Activated B cell treated with CpG ODN at 0.5 μM for 24 hours (primary cell): ENCODE data around the gene SRXN1. TPM values are rescaled to one million over a fixed set of nuclear protein-coding genes. Genes with fewer than 3 reads are reported as not detected.

Source experiments
- ATAC-seq: fragments of 200-7000 bp; cut with Tn5 transposase; one replicate; pipeline ENCODE4 v1.10.0; 2021; ENCODE audit warnings: low read depth, mild to moderate bottlenecking, moderate library complexity
- CTCF ChIA-PET: fragments of 350-600 bp; sonication (Branson Sonifier 250); formaldehyde crosslinking; loops from one replicate; lab custom pipeline; 2021; ENCODE audit warnings: antibody characterized with exemption; lab: Charles Lee
- POLR2A ChIA-PET: fragments of 350-600 bp; sonication (Branson Sonifier 250); formaldehyde crosslinking; loops from one replicate; lab custom pipeline; 2021; ENCODE audit warnings: antibody characterized with exemption; lab: Charles Lee
- DNase-seq: peaks from one replicate; pipeline ENCODE4 v3.0.0; 2022
- H3K27ac Mint-ChIP-seq: one replicate; pipeline ENCODE4 v1.8.0; 2020; ENCODE audit warnings: mixed read lengths
- H3K27me3 Mint-ChIP-seq: one replicate; pipeline ENCODE4 v1.8.0; 2021; ENCODE audit warnings: mixed read lengths
- H3K36me3 Mint-ChIP-seq: one replicate; pipeline ENCODE4 v1.8.0; 2021; ENCODE audit warnings: low read depth, mixed read lengths
- H3K4me1 Mint-ChIP-seq: one replicate; pipeline ENCODE4 v1.8.0; 2021; ENCODE audit warnings: mixed read lengths
- H3K4me3 Mint-ChIP-seq: one replicate; pipeline ENCODE4 v1.8.0; 2020; ENCODE audit warnings: mild to moderate bottlenecking, mixed read lengths
- H3K9me3 Mint-ChIP-seq: one replicate; pipeline ENCODE4 v1.8.0; 2020; ENCODE audit warnings: mixed read lengths
- intact Hi-C: fragments of 100-400 bp; cut with micrococcal nuclease; formaldehyde crosslinking; loops from one replicate; pipeline ENCODE4 v1.15.1; 2024
- total RNA-seq: library from RNA; stranded (reverse); gene quantifications from 2 replicates; pipeline ENCODE4 v1.2.3, GENCODE V29; 2022
- TF ChIP-seq, protein P1 (sequence below): fragments of 200-600 bp; IDR thresholded peaks from one replicate; pipeline ENCODE4 v1.8.0; 2022; ENCODE audit warnings: antibody characterized with exemption, mild to moderate bottlenecking

SRXN1 gene
- total RNA-seq, 1 donor from 2014 or later, result 7.4 TPM

DNA sequence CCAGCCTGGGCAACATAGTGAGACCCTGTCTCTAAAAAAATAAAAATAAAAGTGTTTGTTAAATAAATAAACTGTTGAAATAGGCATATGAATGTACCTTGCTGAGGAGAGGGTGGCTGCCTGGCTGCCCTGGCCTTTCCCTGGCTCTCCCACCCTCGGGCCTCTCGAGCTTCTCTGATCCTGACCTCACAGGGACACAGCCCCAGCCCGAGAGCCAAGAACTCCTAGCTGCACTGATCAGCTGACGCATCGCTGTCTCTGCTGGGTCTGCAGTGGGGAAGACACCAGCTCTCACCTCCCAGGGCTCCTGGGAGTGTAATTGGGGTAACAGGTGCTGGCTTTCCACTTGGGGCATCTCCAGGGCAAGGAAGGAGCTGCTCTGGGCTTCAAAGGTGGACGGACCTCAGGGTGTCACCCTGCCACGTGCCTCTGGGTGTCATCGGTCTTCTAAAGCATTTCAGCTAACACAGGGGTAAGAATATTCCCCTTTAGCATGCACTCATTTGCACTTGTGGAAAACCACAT, 49.8 kb downstream of the SRXN1 start:
- intact Hi-C loops, result no loop called here
- Mint-ChIP-seq H3K4me1 (no peaks in the 10 kb centered on the region), H3K27ac (no peak overlapping the region), H3K9me3 (no peaks in the 10 kb centered on the region), H3K27me3 (peaks cover 23% of the 10 kb centered on the region), H3K4me3 (no peak overlapping the region), H3K36me3 (no peaks in the 10 kb centered on the region)
- TF ChIP-seq, protein P1, sequence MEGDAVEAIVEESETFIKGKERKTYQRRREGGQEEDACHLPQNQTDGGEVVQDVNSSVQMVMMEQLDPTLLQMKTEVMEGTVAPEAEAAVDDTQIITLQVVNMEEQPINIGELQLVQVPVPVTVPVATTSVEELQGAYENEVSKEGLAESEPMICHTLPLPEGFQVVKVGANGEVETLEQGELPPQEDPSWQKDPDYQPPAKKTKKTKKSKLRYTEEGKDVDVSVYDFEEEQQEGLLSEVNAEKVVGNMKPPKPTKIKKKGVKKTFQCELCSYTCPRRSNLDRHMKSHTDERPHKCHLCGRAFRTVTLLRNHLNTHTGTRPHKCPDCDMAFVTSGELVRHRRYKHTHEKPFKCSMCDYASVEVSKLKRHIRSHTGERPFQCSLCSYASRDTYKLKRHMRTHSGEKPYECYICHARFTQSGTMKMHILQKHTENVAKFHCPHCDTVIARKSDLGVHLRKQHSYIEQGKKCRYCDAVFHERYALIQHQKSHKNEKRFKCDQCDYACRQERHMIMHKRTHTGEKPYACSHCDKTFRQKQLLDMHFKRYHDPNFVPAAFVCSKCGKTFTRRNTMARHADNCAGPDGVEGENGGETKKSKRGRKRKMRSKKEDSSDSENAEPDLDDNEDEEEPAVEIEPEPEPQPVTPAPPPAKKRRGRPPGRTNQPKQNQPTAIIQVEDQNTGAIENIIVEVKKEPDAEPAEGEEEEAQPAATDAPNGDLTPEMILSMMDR, result no peak
- ChIA-PET CTCF (no interaction called here), POLR2A (no interaction called here)
- DNase-seq, result no peak
- ATAC-seq, result no peak

DNA sequence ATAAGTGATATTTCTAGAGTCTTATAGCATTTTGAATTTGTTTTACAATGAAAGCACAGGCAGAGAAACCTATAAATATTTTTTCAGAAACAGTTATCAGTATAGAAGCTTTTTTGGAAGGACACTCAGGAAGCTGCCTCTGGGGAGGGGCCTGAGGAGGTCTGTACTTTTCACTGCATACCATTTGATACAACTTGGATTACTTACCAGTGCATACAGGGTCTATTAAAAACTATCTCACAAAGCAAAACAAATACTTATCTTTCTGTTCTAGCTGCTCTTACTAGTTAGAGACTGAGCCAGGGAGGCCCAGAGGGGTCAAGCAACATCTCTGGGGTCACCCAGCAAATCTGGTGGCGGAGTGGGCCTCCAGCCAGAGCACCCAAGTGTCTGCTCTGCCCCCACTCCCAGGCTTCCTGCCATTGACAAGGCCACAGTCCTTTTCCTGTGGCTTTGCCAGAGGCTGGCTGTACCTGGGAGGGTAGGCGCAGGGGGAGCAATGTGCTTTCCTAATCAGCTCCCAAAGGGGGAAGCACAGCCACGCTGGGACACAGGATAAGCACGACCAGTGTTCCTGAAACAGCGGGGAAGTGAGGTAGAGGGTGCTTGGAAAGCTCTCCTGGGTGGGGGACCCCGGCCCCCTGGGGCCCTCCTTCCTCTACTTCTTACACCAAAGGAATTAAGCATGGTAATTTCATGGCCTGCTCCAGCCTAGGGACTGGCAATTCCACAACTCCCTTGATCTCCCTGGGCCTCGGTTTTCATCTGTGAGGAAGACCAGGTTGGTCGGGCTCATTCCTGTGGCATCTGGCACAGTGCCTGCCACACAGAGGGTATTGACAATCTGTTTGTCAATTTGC, 50.7 kb downstream of the SRXN1 start:
- DNase-seq (no peak), ATAC-seq (no peak)
- no peaks in the 10 kb centered on the region for H3K9me3 Mint-ChIP-seq
- no peak overlapping the region for H3K27ac Mint-ChIP-seq
- no peaks in the 10 kb centered on the region for H3K36me3 Mint-ChIP-seq
- H3K4me3 Mint-ChIP-seq, result no peak overlapping the region
- ChIA-PET POLR2A (no interaction called here), CTCF (no interaction called here)
- peaks cover 16% of the 10 kb centered on the region for H3K27me3 Mint-ChIP-seq
- intact Hi-C loops, result no loop called here
- TF ChIP-seq, protein P1, result no peak
- H3K4me1 Mint-ChIP-seq, result no peaks in the 10 kb centered on the region

DNA sequence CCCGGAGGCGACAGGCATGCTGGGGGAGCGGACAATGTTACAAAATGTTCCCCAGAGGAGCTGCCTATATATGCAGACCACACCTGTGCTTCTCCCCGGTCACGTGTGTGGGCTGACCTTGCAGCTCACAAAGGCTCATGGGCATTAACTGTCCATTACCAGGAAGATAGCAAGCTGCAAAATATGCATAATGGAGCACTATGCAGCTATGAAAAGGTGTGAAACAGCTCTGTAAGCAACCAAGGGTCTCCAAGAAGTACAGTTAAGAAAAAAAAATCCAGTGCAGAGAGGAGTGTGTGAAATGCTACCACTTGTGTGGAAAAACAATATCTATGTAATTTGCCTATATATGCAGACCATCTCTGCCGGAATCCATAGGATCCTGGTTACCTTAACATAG, 52.3 kb downstream of the SRXN1 start:
- ChIA-PET POLR2A (no interaction called here), CTCF (no interaction called here)
- no peak for DNase-seq
- no peak overlapping the region for H3K27ac Mint-ChIP-seq
- TF ChIP-seq, protein P1, result no peak
- H3K9me3 Mint-ChIP-seq, result no peaks in the 10 kb centered on the region
- H3K27me3 Mint-ChIP-seq, result peaks cover 12% of the 10 kb centered on the region
- H3K36me3 Mint-ChIP-seq, result no peaks in the 10 kb centered on the region
- no peak for ATAC-seq
- H3K4me3 Mint-ChIP-seq, result no peak overlapping the region
- intact Hi-C loops, result no loop called here
- H3K4me1 Mint-ChIP-seq, result no peaks in the 10 kb centered on the region

DNA sequence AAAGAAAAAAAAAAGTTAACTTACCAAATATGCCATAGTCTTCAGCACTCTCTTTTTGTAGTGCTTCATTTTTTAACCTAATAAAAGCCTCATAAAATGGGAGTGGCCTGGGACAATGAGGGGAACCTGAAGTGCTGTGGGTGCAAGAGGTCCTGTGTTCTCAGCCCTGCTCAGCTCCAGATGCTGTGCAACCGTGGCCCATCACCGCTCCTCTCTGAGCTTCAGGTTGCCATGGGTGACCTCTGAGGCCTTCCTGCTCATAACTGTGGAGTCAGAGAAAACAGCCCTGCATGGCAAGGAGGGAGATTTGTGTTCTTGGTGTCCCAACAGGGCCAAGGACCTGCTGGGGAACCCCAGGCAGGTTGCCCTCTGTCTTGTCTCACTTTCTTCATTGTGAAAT, 52.9 kb downstream of the SRXN1 start:
- Mint-ChIP-seq H3K36me3 (no peaks in the 10 kb centered on the region), H3K27ac (no peak overlapping the region), H3K27me3 (peaks cover 12% of the 10 kb centered on the region), H3K9me3 (no peaks in the 10 kb centered on the region), H3K4me3 (no peak overlapping the region), H3K4me1 (no peaks in the 10 kb centered on the region)
- ATAC-seq (no peak), DNase-seq (no peak)
- ChIA-PET CTCF (no interaction called here), POLR2A (no interaction called here)
- TF ChIP-seq, protein P1, result no peak
- intact Hi-C loops, result no loop called here

DNA sequence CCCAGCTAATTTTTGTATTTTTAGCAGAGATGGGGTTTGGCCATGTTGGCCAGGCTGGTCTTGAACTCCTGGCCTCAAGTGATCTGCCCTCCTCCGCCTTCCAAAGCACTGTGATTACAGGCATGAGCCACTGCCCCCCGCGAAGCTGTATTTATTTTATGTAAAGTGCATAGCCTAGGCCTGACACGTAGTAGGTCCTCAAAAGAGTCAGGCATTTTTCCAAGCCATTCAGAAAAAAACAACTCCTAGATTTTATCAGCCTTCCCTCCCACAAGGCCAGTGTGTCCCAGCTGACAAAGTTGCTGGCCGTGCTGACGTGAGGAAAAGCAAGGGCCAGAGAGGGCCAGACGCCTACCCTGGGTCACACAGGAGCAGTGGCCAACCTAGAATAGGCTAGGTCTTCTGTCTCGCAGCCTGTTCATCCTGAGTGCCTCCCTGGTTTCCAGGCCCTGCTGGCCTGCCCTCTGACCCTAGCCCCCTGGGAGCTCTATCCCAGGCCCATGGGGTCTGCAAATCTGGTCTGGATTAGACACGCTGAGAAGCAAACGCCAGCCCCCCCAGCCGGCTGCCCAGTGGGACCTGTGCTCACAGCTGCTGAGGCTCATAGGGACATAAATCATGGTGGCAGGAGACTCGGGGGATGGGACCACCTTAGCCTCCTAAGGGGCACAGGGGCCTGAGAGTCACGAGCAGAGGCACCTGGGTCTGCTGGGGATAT, 54.7 kb downstream of the SRXN1 start:
- Mint-ChIP-seq H3K4me3 (no peak overlapping the region), H3K27me3 (peaks cover 9% of the 10 kb centered on the region), H3K27ac (no peak overlapping the region), H3K9me3 (no peaks in the 10 kb centered on the region), H3K36me3 (no peaks in the 10 kb centered on the region), H3K4me1 (no peaks in the 10 kb centered on the region)
- CTCF ChIA-PET, result no interaction called here
- POLR2A ChIA-PET, result no interaction called here
- TF ChIP-seq, protein P1, result no peak
- DNase-seq, result no peak
- intact Hi-C loops, result no loop called here
- no peak for ATAC-seq
